Activated CD4-positive, CD25-positive, alpha-beta regulatory T cell (primary cell): ENCODE measurements around the gene WBP1.
"Not testable (repeated sequence)": the region's sequence is repeated elsewhere in the genome, so short reads cannot be mapped to it uniquely, and the experiment has no call there.

Experiments
- DNase-seq, 4 experiments: peaks; one replicate each; lab custom pipeline; 2025; lab: John Stamatoyannopoulos, UW

The WBP1 gene

GRCh38 chr2:74454654-74455511, 3.4 kb upstream of the WBP1 start, which contains the start of gene INO80B:
Gene INO80B, plus strand, starts transcription at chr2:74455087. Its CDS starts 30 bp downstream, at chr2:74455117.
- DNase-seq: peak; percentile 88 to 93 (median 91)

- no peak for DNase-seq
These were observed 1.1 kb upstream of the WBP1 start for GRCh38 chr2:74457129-74457548.

- peak; percentile 54 to 68 (median 63) for DNase-seq
These were observed 598 bp upstream of the WBP1 start for GRCh38 chr2:74457549-74458131.

- DNase-seq: no peak
These were observed 713 bp downstream of the WBP1 start for GRCh38 chr2:74458938-74459363.

- DNase-seq: not testable (repeated sequence)
These were observed 1.4 kb downstream of the WBP1 start for GRCh38 chr2:74459503-74460118.

- not testable (repeated sequence) for DNase-seq
These were observed 1.9 kb downstream of the WBP1 start for GRCh38 chr2:74460187-74460586.

GRCh38 chr2:74461187-74462053, 3.2 kb downstream of the WBP1 start:
- DNase-seq: no peak

- DNase-seq: no peak
These were observed 4.0 kb downstream of the WBP1 start for GRCh38 chr2:74462054-74462785.

- DNase-seq: no peak
These were observed 4.5 kb downstream of the WBP1 start for GRCh38 chr2:74462786-74463105.

- no peak for DNase-seq
These were observed 6.2 kb downstream of the WBP1 start for GRCh38 chr2:74464406-74464805.

GRCh38 chr2:74470742-74471141, 12.5 kb downstream of the WBP1 start:
- not testable (repeated sequence) for DNase-seq

GRCh38 chr2:74471332-74472065, 13.3 kb downstream of the WBP1 start:
- no peak for DNase-seq

GRCh38 chr2:74472086-74472944, 14.1 kb downstream of the WBP1 start, which contains the start of gene MRPL53:
Gene MRPL53, minus strand, starts transcription at chr2:74472680. Its CDS starts 20 bp downstream, at chr2:74472660.
- peak; percentile 91 to 96 (median 96) for DNase-seq

- no peak for DNase-seq
These were observed 14.7 kb downstream of the WBP1 start for GRCh38 chr2:74472945-74473258.

- no peak for DNase-seq
These were observed 16.2 kb downstream of the WBP1 start for GRCh38 chr2:74474481-74474880.

GRCh38 chr2:74474899-74475298, 16.7 kb downstream of the WBP1 start:
- DNase-seq: no peak

- DNase-seq: no peak
These were observed 23.2 kb downstream of the WBP1 start for GRCh38 chr2:74481431-74481830.

GRCh38 chr2:74481961-74482800, 23.9 kb downstream of the WBP1 start:
- peak in 3 of 4 experiments; percentile 39 to 52 (median 43) for DNase-seq
